Measurements from ENCODE around the gene NBAS. TPM values are rescaled to one million over a fixed set of nuclear protein-coding genes. Genes with fewer than 3 reads are reported as not detected.

The NBAS gene
- total RNA-seq, 2 experiments from 2014 or later = 24.3 to 25.5 TPM

GRCh38 chr2:15471606-15472005 is 89.5 kb downstream of the NBAS start:
- no peak for ATAC-seq (ENCODE audit: poor library complexity)

GRCh38 chr2:15460112-15460620 is 101.0 kb downstream of the NBAS start:
- POLR2A ChIA-PET = no interaction called here

More at GRCh38 chr2:15471606-15472005, 89.5 kb downstream of the NBAS start:
- no peaks in the 10 kb centered on the region for H3K27me3 ChIP-seq (ENCODE audit: control insufficient read depth in 1 of 2, insufficient read depth in 2 of 2, low read length in 2 of 2)
- no peak overlapping the region for H3K4me3 ChIP-seq (ENCODE audit: low read length)
- no peak for TF ChIP-seq CTCF (IDR thresholded peaks at IDR 0.05)
- ChIA-PET POLR2A (no interaction called here), CTCF (no interaction called here)
- no peaks in the 10 kb centered on the region for H3K9me3 ChIP-seq (ENCODE audit: control insufficient read depth in 1 of 2, insufficient read depth in 1 of 2, low read length in 2 of 2)
- H3K9me3 Mint-ChIP-seq = no peaks in the 10 kb centered on the region
- no peak overlapping the region for H3K4me3 Mint-ChIP-seq
- no peak overlapping the region for H3K27ac ChIP-seq (ENCODE audit: low read depth in 1 of 2, low read length in 2 of 2)
- H3K36me3 ChIP-seq (ENCODE audit: insufficient read depth, low read length) = peaks cover 55% of the 10 kb centered on the region
- intact Hi-C loops (cut with DNase I, micrococcal nuclease) = no loop called here
- no peaks in the 10 kb centered on the region for H3K27me3 Mint-ChIP-seq
- no peaks in the 10 kb centered on the region for H3K4me1 ChIP-seq (ENCODE audit: insufficient read depth, low read length)
- H3K4me1 Mint-ChIP-seq (ENCODE audit: low read depth) = no peaks in the 10 kb centered on the region
- peaks cover 97% of the 10 kb centered on the region for H3K36me3 Mint-ChIP-seq (ENCODE audit: low read depth)
- no peak overlapping the region for H3K27ac Mint-ChIP-seq
- no peak for DNase-seq

GRCh38 chr2:15458277-15458676 is 102.9 kb downstream of the NBAS start:
- no peaks in the 10 kb centered on the region for H3K27me3 ChIP-seq (ENCODE audit: control insufficient read depth in 1 of 2, insufficient read depth in 2 of 2, low read length in 2 of 2)
- H3K27ac Mint-ChIP-seq = no peak overlapping the region
- H3K27ac ChIP-seq (ENCODE audit: low read depth in 1 of 2, low read length in 2 of 2) = no peak overlapping the region
- ATAC-seq (ENCODE audit: poor library complexity) = no peak
- no peak for DNase-seq
- POLR2A ChIA-PET = no interaction called here
- H3K36me3 ChIP-seq (ENCODE audit: insufficient read depth, low read length) = peaks cover 30% of the 10 kb centered on the region
- no peaks in the 10 kb centered on the region for H3K9me3 ChIP-seq (ENCODE audit: control insufficient read depth in 1 of 2, insufficient read depth in 1 of 2, low read length in 2 of 2)
- H3K4me3 ChIP-seq (ENCODE audit: low read length) = no peak overlapping the region
- CTCF ChIA-PET = no interaction called here
- TF ChIP-seq CTCF (IDR thresholded peaks at IDR 0.05) = no peak
- H3K4me1 Mint-ChIP-seq (ENCODE audit: low read depth) = no peaks in the 10 kb centered on the region
- intact Hi-C loops (cut with DNase I, micrococcal nuclease) = no loop called here
- H3K36me3 Mint-ChIP-seq (ENCODE audit: low read depth) = peaks cover 89% of the 10 kb centered on the region
- H3K9me3 Mint-ChIP-seq = no peaks in the 10 kb centered on the region
- no peaks in the 10 kb centered on the region for H3K4me1 ChIP-seq (ENCODE audit: insufficient read depth, low read length)
- no peak overlapping the region for H3K4me3 Mint-ChIP-seq
- no peaks in the 10 kb centered on the region for H3K27me3 Mint-ChIP-seq

More at GRCh38 chr2:15460112-15460620, 101.0 kb downstream of the NBAS start:
- H3K4me1 Mint-ChIP-seq (ENCODE audit: low read depth) = no peaks in the 10 kb centered on the region
- peaks cover 95% of the 10 kb centered on the region for H3K36me3 Mint-ChIP-seq (ENCODE audit: low read depth)
- H3K4me3 Mint-ChIP-seq = no peak overlapping the region
- intact Hi-C loops (cut with DNase I, micrococcal nuclease) = no loop called here
- H3K27me3 Mint-ChIP-seq = no peaks in the 10 kb centered on the region
- CTCF ChIA-PET = no interaction called here
- H3K27me3 ChIP-seq (ENCODE audit: control insufficient read depth in 1 of 2, insufficient read depth in 2 of 2, low read length in 2 of 2) = no peaks in the 10 kb centered on the region
- DNase-seq (no peak), ATAC-seq (ENCODE audit: poor library complexity) (no peak)
- no peak overlapping the region for H3K4me3 ChIP-seq (ENCODE audit: low read length)
- no peak overlapping the region for H3K27ac ChIP-seq (ENCODE audit: low read depth in 1 of 2, low read length in 2 of 2)
- H3K4me1 ChIP-seq (ENCODE audit: insufficient read depth, low read length) = no peaks in the 10 kb centered on the region
- TF ChIP-seq CTCF (IDR thresholded peaks at IDR 0.05) = no peak
- H3K9me3 Mint-ChIP-seq = no peaks in the 10 kb centered on the region
- H3K36me3 ChIP-seq (ENCODE audit: insufficient read depth, low read length) = peaks cover 31% of the 10 kb centered on the region
- H3K27ac Mint-ChIP-seq = no peak overlapping the region
- no peaks in the 10 kb centered on the region for H3K9me3 ChIP-seq (ENCODE audit: control insufficient read depth in 1 of 2, insufficient read depth in 1 of 2, low read length in 2 of 2)

All from CD4-positive, alpha-beta T cell (primary cell).